Measurements from ENCODE around the gene NFIA.

Gene NFIA

DNA sequence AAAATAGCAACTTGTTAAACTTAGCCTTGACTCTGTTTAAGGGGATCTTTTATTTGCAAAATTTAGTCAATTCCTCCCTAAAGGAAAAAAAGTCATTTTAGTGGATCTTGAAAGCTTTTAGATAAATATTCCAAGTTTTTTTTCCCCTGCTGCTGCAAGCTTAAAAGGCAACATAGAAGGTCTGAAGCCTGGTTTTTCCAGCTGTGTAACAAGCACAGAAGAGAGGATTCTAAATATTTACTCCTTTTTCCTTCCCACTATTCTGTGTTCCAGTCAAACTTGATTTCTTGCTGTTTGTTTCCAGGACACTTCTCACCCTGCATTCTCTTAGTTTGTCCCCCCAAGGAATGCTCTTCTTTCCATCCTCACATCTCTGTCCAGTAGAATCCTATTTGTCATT is 86.7 kb downstream of the NFIA start:
- no peak overlapping the region for H3K4me3 ChIP-seq (ENCODE audit: low read depth, low read length)
- in situ Hi-C loops (cut with HindIII; ENCODE audit: low sequenced_read_pairs): no loop called here
- no peak for DNase-seq (ENCODE audit: low read depth, low spot score)
- TF ChIP-seq CTCF (IDR thresholded peaks at IDR 0.05; ENCODE audit: low read depth, low read length): no peak

- no peak for TF ChIP-seq CTCF (IDR thresholded peaks at IDR 0.05; ENCODE audit: low read depth, low read length)
- in situ Hi-C loops (cut with HindIII; ENCODE audit: low sequenced_read_pairs): no loop called here
- no peak for DNase-seq (ENCODE audit: low read depth, low spot score)
- no peak overlapping the region for H3K4me3 ChIP-seq (ENCODE audit: low read depth, low read length)
These were observed 87.3 kb downstream of the NFIA start for GRCh38 chr1:61169634-61170033.

DNA sequence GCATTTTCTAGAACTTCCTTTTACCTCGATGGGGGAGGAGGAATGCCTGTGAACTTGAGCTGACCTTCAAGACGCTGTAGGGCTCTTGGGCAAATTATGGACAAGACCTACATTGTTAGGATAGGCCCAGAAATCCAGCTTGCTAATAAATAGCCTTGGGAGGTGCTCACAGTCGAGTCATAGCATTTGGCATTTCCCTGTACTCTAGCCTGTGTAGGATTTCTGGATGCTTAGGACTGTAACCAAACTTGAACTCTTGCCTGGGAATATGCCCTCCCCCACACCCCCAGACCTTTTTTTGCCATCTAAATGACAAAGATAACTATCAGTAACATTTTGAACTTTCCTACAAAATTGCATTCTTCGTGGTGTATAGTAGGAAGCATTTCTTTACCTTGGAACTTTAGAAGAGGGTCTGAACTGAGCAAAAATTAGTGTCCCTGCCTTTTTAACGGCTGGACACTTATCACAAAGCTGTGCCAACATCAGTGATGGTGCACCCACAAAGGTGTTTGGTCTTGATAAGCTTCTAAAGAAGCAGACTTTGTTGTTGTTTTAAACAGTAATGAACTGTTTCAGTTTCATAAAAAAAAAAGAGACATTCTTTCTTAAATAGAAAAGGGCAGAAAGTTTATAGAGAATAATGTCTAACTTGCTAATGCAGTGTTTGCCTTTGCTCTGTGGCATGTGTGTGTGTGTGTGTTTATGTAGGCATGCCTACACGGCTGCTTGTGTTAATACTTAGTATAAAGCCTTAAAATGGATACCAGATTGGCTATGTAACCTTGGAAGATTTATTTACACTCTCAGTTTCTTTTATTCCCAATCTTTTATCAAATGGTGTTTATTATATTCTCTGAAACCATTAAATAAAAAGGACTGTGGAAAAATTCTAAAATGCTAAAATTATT is 88.2 kb downstream of the NFIA start:
- no peak for DNase-seq (ENCODE audit: low read depth, low spot score)
- no peak overlapping the region for H3K4me3 ChIP-seq (ENCODE audit: low read depth, low read length)
- no peak for TF ChIP-seq CTCF (IDR thresholded peaks at IDR 0.05; ENCODE audit: low read depth, low read length)
- in situ Hi-C loops (cut with HindIII; ENCODE audit: low sequenced_read_pairs): no loop called here

DNA sequence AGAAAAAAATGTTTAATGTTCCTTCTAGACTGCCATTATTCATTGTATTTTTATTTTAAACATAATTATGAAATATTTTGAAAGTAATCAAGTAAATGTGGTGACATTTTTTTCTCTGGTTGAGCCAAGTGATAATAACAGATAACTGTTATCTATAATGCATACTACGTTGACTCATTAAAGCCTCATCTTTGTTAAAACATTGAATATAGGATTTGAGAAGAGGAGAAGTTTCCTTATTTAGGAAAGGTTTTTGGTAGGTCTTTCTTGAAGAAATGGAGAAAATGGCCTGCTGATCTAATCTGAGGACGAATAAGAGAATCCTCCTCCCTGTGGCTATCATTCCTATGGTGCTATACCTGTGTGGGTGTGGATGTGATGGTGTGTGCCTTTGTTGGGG is 89.0 kb downstream of the NFIA start:
- no peak for DNase-seq (ENCODE audit: low read depth, low spot score)
- no peak overlapping the region for H3K4me3 ChIP-seq (ENCODE audit: low read depth, low read length)
- no peak for TF ChIP-seq CTCF (IDR thresholded peaks at IDR 0.05; ENCODE audit: low read depth, low read length)
- in situ Hi-C loops (cut with HindIII; ENCODE audit: low sequenced_read_pairs): no loop called here

DNA sequence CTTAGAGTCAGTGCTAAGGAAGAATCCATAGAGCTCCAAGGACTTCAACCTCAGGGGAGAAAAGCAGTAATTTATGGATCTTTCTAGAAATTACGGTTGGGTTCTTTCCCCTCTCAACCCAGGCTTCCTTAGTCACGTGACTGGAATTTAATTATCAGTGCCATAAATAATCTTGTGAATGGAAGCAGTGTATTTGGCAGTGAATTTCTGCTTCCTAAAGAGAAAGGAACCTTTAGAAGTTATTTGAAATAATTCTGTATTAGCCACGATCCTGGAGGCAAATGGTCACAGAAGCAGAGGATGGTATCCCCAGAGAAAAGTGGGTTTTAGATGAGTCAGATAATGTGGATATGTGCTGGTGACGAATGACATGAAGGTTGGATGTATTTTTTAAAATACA is 89.6 kb downstream of the NFIA start:
- in situ Hi-C loops (cut with HindIII; ENCODE audit: low sequenced_read_pairs): no loop called here
- no peak overlapping the region for H3K4me3 ChIP-seq (ENCODE audit: low read depth, low read length)
- no peak for TF ChIP-seq CTCF (IDR thresholded peaks at IDR 0.05; ENCODE audit: low read depth, low read length)
- no peak for DNase-seq (ENCODE audit: low read depth, low spot score)

DNA sequence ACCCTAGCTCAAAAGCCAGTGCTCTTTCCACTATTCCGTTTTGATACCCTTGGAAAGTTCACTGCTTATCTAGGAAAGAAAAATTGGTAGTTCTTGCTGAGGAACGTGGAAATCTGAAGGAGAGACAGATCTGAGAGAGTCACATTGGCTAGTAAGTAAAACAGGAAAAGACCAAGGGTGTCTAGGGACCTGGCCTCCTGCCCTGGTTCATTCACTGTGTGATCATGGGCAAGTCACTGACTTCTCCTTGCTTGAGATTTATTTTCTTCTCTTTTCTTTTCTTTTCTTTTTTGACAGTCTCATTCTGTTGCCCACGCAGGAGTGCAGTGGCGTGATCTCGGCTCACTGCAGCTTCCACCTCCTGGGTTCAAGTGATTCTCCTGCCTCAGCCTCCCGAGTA is 90.8 kb downstream of the NFIA start:
- in situ Hi-C loops (cut with HindIII; ENCODE audit: low sequenced_read_pairs): no loop called here
- no peak for DNase-seq (ENCODE audit: low read depth, low spot score)
- TF ChIP-seq CTCF (IDR thresholded peaks at IDR 0.05; ENCODE audit: low read depth, low read length): no peak
- H3K4me3 ChIP-seq (ENCODE audit: low read depth, low read length): no peak overlapping the region

Data from astrocyte of the spinal cord (primary cell).